Stimulated activated CD4-positive, alpha-beta T cell treated with anti-CD3 and anti-CD28 coated beads, Interleukin-2, amount 100 ng/mL, for 48 hours (primary cell): ENCODE data around the gene LIPJ.

Experiments used
- DNase-seq, 2 donors: peaks; one replicate each; pipeline ENCODE4 v3.0.0-alpha.2; 2020

The LIPJ gene

DNA sequence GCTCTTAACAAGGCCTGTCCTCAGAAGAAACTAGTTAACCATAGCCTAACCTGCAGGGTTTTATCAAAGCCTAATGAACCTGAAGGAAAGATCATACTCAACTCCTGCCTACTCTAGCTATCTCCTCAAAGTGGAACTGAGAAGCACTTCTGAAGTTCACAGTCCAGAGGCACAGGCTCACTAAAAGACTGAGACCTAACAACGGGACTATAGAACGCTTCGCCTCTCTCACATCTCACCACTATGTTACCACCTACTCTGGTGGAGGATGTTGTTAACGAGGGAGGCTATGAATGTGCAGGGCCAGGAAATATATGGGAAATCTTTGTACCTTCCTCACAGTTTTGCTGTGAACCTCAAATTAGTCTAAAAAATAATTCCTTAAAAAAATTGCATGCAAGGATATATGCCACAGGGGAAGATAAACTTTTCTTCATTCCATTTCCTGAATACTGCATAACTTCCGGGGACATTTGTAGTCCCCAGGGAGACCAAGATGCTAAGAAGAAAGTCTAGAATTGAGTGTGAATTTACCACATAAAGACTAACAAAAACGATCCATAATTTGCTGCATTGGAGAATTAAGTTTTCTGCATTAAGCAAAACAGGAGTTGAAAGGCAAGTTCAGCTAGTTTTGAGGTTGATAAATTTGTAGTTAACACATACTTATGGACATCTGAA lies 21.6 kb downstream of the LIPJ start:
- DNase-seq = no peak

DNA sequence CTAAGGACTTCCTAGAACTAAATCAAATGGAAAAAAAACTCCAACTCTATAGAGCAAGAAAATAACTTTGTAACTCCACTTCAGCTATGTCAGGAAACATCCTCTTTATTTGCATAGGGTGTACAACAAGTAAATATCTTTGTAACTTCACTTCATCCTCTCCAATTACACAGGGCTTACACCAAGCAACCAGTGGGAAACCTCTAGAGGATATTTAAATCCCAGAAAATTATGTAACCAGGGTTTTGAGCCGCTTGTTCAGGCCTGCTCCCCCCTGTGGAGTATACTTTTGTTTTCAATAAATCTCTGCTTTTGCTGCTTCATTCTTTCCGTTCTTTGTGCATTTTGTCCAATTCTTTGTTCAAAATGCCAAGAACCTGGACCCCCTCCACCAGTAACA lies 22.2 kb downstream of the LIPJ start:
- DNase-seq = no peak

DNA sequence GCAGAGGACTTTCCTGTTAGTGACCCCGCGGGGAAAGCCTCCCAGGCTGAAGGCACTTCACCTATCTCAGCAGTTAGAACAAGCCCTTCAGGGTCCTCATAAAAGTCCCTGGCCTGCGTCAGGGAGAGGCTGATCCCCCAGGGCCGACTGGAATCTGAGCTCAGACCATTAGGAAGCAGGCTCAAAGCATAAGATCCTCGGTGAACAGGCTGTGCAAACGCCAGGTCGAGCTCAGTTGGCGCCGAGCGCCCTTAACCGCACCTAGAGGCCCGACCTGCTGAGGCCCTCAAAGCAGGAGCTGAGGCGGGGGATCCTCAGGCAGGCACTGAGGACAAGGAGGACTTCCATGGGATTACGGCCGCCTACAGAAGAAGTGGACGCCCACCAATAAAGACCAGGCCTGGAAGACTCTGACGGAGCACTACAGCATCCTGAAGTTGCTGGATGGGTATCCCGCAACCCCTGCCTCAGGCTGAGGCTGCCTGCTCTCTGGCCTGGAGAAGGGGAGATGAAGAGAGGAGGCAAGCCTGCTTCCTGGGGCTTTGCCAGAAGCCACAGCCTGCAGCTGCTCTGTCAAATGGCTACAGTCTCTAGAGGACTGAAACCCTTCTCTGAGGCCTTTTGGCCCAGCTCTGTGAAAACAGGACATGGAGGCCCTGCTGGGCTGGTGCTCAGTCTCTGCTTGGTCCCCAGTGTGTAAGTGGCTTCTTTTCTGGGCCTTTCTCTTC lies 29.9 kb downstream of the LIPJ start:
- no peak for DNase-seq

DNA sequence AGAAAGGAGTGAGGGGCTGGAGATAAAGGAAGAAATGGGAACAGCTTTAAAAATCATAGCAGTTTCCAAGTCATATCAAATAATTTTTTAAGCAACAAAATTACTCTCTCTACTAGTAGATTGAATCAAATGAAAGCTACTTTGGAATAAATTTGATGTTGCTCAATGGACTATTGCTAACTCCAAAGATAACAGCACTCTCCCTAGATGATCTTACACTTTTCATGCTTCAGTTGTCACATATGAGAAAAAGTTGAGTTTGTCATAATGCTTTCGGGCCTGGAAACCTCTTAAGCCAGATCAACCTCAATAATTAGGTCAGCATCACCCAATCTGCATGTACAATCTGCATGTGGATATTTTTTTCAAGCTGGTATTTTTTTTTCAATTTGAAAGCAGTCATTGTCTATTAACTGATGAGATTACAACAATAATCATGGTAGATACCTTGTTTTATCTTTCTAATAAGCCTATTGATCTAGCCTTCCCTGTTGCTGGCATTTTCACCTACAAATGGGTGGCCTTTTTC lies 31.3 kb downstream of the LIPJ start:
- DNase-seq = no peak

DNA sequence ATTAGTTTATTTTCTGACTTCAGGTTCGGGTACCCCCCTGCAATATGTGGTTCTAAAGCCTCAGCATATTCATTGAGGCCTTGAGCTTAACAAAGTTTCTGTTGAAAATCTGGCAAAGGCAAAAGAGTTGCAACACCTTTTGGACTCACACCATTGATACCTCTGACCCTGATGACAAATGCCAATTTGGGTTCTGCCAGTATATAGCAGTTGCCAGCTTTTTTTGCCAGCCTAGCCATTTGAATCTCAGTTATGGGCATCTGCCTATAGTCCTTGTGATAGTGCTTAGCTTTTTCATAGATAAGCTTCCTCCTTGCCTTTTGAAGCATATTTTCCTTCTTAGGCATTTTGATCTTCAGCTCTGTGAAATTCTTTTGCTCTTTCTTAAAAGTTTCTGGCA lies 31.9 kb downstream of the LIPJ start:
- DNase-seq = no peak

DNA sequence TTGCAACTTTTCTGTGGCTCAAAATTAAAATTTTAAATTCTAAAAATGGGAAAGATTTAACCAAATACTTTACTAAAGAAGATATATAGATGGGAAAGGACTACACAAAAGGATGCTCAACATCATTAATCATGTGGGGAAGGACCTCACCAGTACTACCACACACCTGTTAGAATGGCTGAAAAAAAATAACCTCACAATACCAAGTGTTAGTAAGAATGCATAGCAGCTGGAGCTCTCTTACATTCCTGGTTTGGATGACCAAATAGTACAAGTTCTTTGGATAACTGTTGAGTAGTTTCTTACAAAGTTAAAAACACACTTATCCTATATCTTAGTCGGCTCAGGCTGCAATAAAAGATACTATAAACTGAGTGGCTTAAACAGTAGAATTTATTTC lies 33.9 kb downstream of the LIPJ start:
- DNase-seq = no peak

DNA sequence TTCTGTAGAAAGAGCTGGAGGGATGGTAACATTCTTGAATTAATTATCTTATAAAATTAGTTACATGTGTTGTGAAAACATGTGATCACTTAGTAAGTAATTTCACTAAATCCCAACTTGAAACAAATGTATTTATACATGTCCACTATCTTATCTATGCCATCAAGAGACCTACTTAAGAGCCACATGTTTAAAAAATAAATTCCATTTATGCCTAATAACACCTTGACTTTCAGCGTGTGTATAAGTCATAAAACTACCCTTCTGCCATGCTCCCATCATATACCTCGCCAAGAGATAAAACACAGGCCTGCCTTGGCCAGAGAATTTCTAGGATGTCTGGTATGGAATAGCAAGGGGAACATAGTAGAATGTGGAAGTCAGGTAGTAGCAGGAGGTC lies 37.3 kb downstream of the LIPJ start:
- no peak for DNase-seq

DNA sequence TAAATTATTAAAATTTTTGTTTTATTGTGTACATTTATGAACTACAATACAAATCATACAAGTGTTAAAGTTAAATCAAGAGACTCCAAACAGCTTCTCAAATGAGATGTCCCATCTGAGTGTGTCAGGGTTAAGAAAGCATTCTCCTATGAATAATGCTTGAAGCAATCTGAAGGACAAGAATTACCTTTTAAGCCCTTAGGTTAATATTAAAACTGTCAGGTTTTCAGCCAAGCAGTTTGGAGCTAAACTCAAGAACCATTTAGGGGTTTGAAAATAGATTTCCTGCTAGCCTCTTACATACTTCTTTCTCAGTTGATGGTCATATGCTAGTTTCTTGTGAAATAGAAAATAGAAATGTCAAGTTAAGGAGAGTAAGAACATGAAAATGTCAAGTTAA lies 38.3 kb downstream of the LIPJ start:
- no peak for DNase-seq

DNA sequence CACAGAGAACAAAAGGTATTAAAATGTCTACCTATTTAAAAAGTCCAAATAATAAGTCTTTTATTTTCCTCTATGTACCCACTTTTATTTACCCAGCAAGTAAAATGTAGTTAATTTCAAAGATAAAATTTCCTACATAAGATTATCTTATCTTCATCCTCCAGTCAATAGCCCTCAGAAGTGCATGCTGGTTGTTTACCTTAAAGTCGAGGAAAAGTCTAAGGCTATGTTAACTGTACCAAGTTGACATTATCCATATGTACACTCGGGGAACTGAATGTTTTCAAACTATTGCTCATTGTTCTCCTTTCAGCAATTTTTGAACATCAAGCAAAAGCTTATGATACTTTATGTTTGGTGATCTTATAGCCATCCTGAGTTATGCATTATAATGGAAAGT lies 53.6 kb downstream of the LIPJ start:
- DNase-seq = no peak

DNA sequence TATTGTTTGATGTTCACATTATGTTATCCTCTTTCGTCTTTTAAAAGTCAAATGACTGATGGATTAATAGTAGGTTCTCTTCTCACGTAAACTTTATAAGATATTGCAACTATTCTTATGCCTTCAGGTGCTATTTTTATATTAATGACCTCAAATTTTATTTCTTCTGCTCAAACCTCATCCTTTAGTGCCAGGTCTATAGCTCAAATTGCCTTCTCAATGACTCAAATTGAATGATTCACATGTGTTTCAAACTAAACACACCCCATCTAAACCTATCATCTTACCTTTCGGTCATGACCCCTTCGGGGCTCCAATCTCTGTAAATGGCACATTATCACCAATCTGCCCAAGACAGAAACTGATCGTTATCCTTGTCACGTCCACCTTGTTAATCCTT lies 55.6 kb downstream of the LIPJ start:
- no peak for DNase-seq

DNA sequence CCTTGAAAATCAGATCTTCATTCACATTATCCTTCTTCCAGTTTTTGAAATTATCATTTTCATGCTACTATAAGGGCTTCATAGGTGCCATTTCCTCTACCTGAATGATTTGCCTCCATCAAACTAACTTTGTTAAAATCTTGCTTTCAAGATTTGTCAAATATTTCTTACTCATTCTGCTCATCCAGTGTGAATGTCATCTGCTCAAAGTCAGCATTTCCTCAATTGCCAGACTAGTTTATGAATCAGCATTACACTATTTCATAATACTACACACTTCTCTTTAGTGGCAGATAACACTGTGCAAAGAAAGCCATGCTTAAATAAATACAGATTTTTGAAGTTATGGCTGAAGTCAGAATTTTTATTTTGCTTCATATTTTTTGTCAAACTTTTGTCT lies 56.4 kb downstream of the LIPJ start:
- DNase-seq = no peak

DNA sequence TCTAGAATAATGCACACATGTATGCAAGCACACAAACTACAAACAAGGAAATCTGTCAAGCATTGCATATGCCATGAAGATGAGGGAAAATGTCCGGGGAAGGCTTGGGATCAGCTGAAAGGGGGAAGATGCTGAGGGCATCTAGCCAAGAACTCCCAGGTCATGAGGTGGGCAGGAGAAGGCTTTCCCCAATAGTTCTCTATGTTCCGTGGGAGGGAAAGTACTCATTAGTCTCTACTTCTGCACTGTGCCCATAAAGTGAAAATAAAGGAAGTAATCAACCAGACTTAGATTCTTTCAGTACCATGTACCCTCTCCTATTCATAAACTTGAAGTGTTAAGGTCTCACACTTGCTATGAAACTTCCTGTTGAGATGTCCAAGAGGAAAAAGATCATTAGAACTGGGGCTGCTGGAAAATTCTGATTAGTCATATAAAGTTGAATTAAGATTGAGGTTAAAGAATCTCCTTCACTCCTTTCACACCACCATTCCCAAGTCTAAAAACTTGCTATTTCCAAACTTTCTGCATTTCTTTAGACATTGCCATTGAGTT lies 60.6 kb downstream of the LIPJ start:
- DNase-seq = no peak

DNA sequence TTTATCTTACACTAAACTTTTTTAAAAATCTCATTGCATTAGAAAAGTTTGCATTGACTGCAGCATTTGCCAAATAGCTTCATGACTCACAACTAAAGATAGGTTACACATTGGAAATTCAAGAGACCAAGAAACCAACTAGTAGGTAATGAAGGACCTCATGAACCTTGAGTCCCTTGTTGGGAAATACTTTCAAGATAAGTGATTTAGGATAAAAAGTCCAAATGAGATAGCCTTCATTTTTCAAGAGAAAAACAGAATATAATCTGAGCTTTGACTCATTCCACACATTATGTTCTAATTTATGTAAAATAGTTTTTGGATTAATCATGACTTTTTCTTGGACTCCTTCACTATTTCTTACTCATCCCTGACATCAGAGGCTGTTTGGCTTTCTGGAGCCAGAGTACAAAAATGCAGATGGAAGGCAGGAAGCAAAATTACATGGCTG lies 64.6 kb downstream of the LIPJ start:
- no peak for DNase-seq

DNA sequence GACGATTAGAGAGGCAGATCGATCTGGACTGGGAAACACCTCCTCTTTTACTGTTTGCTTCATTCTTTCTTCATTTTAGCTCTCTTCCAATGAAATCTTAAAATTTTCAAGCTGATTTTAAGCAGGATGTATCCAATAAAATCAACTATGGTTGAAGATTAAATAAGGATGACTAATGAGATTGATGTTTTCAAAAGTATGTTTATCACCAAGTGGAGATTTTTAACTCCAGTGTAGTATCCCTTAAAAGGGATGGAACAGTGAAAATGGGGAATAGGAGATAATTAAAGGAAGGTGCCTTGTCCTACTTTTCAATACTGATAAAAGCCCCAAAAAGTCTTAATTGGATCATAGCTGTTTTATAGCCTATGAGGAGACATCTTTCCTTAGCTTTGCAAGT lies 66.1 kb downstream of the LIPJ start:
- DNase-seq = no peak
